Panc1 (cell line): ENCODE results near the gene DPT. TPM values are rescaled to one million over a fixed set of nuclear protein-coding genes. Genes with fewer than 3 reads are reported as not detected.
"Not testable (repeated sequence)": the region's sequence is repeated elsewhere in the genome, so short reads cannot be mapped to it uniquely, and the experiment has no call there.

Source experiments
- ATAC-seq: fragments of 200-7000 bp; cut with Tn5 transposase; 2 replicates; pipeline ENCODE4 v1.9.1; 2020; ENCODE audit warnings: mild to moderate bottlenecking, moderate library complexity
- BruUV-seq: library from RNA; stranded (reverse); fragments of 400-500 nt; replicated peaks from 2 replicates; lab custom pipeline; 2021; lab: Mats Ljungman, UMichigan
- CTCF ChIA-PET: fragments of 300-600 bp; sonication (Branson Sonifier 250); formaldehyde crosslinking; loops from one replicate; lab custom pipeline; 2022; ENCODE audit warnings: antibody characterized with exemption; lab: Charles Lee
- POLR2A ChIA-PET: fragments of 300-600 bp; sonication (Branson Sonifier 250); formaldehyde crosslinking; loops from one replicate; lab custom pipeline; 2022; ENCODE audit warnings: antibody characterized with exemption; lab: Charles Lee
- DNase-seq: peaks from one replicate; pipeline ENCODE4 v3.0.0-alpha.2; 2010; ENCODE audit warnings: low read depth, low spot score
- H3K27ac ChIP-seq: 2 replicates; pipeline ENCODE4 v1.5.1; 2011; ENCODE audit warnings: mild to moderate bottlenecking, low read length, inconsistent platforms
- H3K27me3 ChIP-seq: fragments of 200-500 bp; sonication (Bioruptor generic); 2 replicates; pipeline ENCODE4 v1.6.0; 2014; ENCODE audit warnings: low read length, inconsistent platforms; ENCODE audit not compliant: control insufficient read depth, insufficient read depth
- H3K36me3 ChIP-seq: fragments of 200-500 bp; sonication (Bioruptor generic); 2 replicates; pipeline ENCODE4 v1.5.1; 2014; ENCODE audit warnings: inconsistent platforms, mild to moderate bottlenecking, low read length, moderate library complexity; ENCODE audit not compliant: control insufficient read depth, insufficient read depth
- H3K4me1 ChIP-seq: 2 replicates; pipeline ENCODE4 v1.5.1; 2011; ENCODE audit warnings: inconsistent platforms, mild to moderate bottlenecking, low read length, moderate library complexity; ENCODE audit not compliant: control insufficient read depth, insufficient read depth
- H3K4me3 ChIP-seq, 2 experiments: 2 replicates each; pipeline ENCODE4 v1.5.1; 2011 to 2012; ENCODE audit warnings: low read depth in 2 of 2, low read length in 2 of 2, mild to moderate bottlenecking in 2 of 2, inconsistent platforms in 1 of 2, moderate library complexity in 1 of 2
- H3K9me3 ChIP-seq: fragments of 200-500 bp; sonication (Bioruptor generic); 2 replicates; pipeline ENCODE4 v1.5.1; 2014; ENCODE audit warnings: low read depth, mild to moderate bottlenecking, inconsistent platforms, low read length, moderate library complexity; ENCODE audit not compliant: control insufficient read depth, insufficient read depth
- CTCF ChIP-seq: fragments of 450-650 bp; IDR thresholded peaks from 2 replicates; pipeline ENCODE4 v1.5.1; 2017; ENCODE audit warnings: mild to moderate bottlenecking
- POLR2AphosphoS5 ChIP-seq: IDR thresholded peaks from 2 replicates; pipeline ENCODE4 v1.6.1; 2012; ENCODE audit warnings: mild to moderate bottlenecking, low read depth, low read length, moderate library complexity
- REST ChIP-seq, 2 experiments: IDR thresholded peaks; 2 replicates each; pipeline ENCODE4 v1.6.1; 2011 to 2012; ENCODE audit warnings: low read depth in 2 of 2, control low read depth in 1 of 2, low read length in 1 of 2, mild to moderate bottlenecking in 1 of 2, moderate library complexity in 1 of 2; ENCODE audit not compliant: insufficient read depth in 1 of 2
- SIN3A ChIP-seq: IDR thresholded peaks from 2 replicates; pipeline ENCODE4 v1.6.1; 2012; ENCODE audit warnings: low read depth, mild to moderate bottlenecking, low read length, moderate library complexity, borderline replicate concordance; ENCODE audit not compliant: insufficient read depth
- TCF7L2 ChIP-seq: IDR thresholded peaks from 2 replicates; pipeline ENCODE4 v1.6.1; 2011; ENCODE audit warnings: mild to moderate bottlenecking, low read depth, low read length, inconsistent platforms
- in situ Hi-C: cut with HindIII; loops from 2 replicates; pipeline ENCODE4 v1.10.0; 2016; ENCODE audit warnings: low sequenced_read_pairs, low pct_unique_long_range_greater_than_20kb
- intact Hi-C: fragments of 100-400 bp; cut with micrococcal nuclease; formaldehyde crosslinking; loops from one replicate; pipeline ENCODE4 v1.10.0; 2022; ENCODE audit not compliant: unreplicated experiment
- total RNA-seq: library from RNA; stranded (reverse); gene quantifications from one replicate; pipeline ENCODE4 v1.2.1, GENCODE V29; 2021; ENCODE audit not compliant: unreplicated experiment

DPT gene
- total RNA-seq, 1 experiment from 2014 or later, result not detected

GRCh38 chr1:168771104-168771630 is 42.2 kb upstream of the DPT start:
- Histone ChIP-seq H3K36me3 (no peaks in the 10 kb centered on the region), H3K4me1 (no peaks in the 10 kb centered on the region), H3K27ac (no peak overlapping the region), H3K27me3 (no peaks in the 10 kb centered on the region), H3K4me3 (no peak overlapping the region), H3K9me3 (no peaks in the 10 kb centered on the region)
- no peak for DNase-seq
- intact Hi-C loops (no loop called here), in situ Hi-C loops (no loop called here)
- POLR2A ChIA-PET, result no interaction called here
- no peak for ATAC-seq
- TF ChIP-seq TCF7L2 (no peak), REST (IDR thresholded peaks at IDR 0.05; ENCODE audit: insufficient read depth in 1 of 2, low read depth in 2 of 2, low read length in 1 of 2) (no peak), SIN3A (no peak), CTCF (no peak), POLR2AphosphoS5 (no peak)
- BruUV-seq, result no TSS peak
- CTCF ChIA-PET, result no interaction called here

- H3K27ac ChIP-seq, H3K4me3 ChIP-seq, H3K27me3 ChIP-seq, CTCF ChIA-PET, in situ Hi-C loops, ATAC-seq, POLR2A ChIA-PET, DNase-seq, intact Hi-C loops, H3K4me1 ChIP-seq, BruUV-seq, H3K9me3 ChIP-seq, H3K36me3 ChIP-seq: not testable (repeated sequence)
Measured at GRCh38 chr1:168769893-168770292, 40.9 kb upstream of the DPT start.

GRCh38 chr1:168767894-168768584 is 39.0 kb upstream of the DPT start:
- in situ Hi-C loops, result no loop called here
- no peak for ATAC-seq
- no peak overlapping the region for H3K27ac ChIP-seq
- ChIA-PET CTCF (no interaction called here), POLR2A (no interaction called here)
- H3K9me3 ChIP-seq, result no peaks in the 10 kb centered on the region
- intact Hi-C loops, result no loop called here
- BruUV-seq, result no TSS peak
- no peak for TF ChIP-seq CTCF
- TF ChIP-seq REST (IDR thresholded peaks at IDR 0.05; ENCODE audit: insufficient read depth in 1 of 2, low read depth in 2 of 2, low read length in 1 of 2), result no peak
- no peak for TF ChIP-seq POLR2AphosphoS5
- no peak for TF ChIP-seq SIN3A
- TF ChIP-seq TCF7L2, result no peak
- DNase-seq, result no peak
- no peaks in the 10 kb centered on the region for H3K4me1 ChIP-seq
- H3K27me3 ChIP-seq, result no peaks in the 10 kb centered on the region
- H3K36me3 ChIP-seq, result no peaks in the 10 kb centered on the region
- no peak overlapping the region for H3K4me3 ChIP-seq
